Measurements from ENCODE around the gene CDYL. TPM values are rescaled to one million over a fixed set of nuclear protein-coding genes. Genes with fewer than 3 reads are reported as not detected.

The CDYL gene
- total and polyA plus RNA-seq, 8 donors = 3.4 to 15.3 (median 10.2) TPM

GRCh38 chr6:4800662-4801061, 24.5 kb downstream of the CDYL start:
- no peak for FAIRE-seq
- intact Hi-C loops (cut with DNase I) = no loop called here
- no peak for ATAC-seq
- TF ChIP-seq CTCF (IDR thresholded peaks at IDR 0.05) = no peak
- WGBS, 2 donors = 84 to 91% methylated on average over 3 of the region's 3 CpGs
- H3K9me3 ChIP-seq = no peaks in the 10 kb centered on the region
- H3K27me3 ChIP-seq = no peaks in the 10 kb centered on the region
- peaks cover 0 to 4% (median 0%) of the 10 kb centered on the region in 3 donors for H3K4me1 ChIP-seq
- no peaks in the 10 kb centered on the region for H3K36me3 ChIP-seq
- no peak overlapping the region for H3K4me3 ChIP-seq
- no peak for DNase-seq
- H3K27ac ChIP-seq = no peak overlapping the region

GRCh38 chr6:4801491-4802110, 25.4 kb downstream of the CDYL start:
- H3K9me3 ChIP-seq = no peaks in the 10 kb centered on the region
- H3K27ac ChIP-seq = no peak overlapping the region
- ATAC-seq (no peak), FAIRE-seq (no peak), DNase-seq (no peak)
- no peak for TF ChIP-seq CTCF (IDR thresholded peaks at IDR 0.05)
- no peaks in the 10 kb centered on the region for H3K27me3 ChIP-seq
- WGBS, 2 donors = 90 to 92% methylated on average over 3 of the region's 3 CpGs
- H3K4me3 ChIP-seq = no peak overlapping the region
- intact Hi-C loops (cut with DNase I) = no loop called here
- H3K36me3 ChIP-seq = no peaks in the 10 kb centered on the region
- H3K4me1 ChIP-seq = peaks cover 0 to 3% (median 0%) of the 10 kb centered on the region in 3 donors

- intact Hi-C loops (cut with DNase I) = no loop called here
- no peak for ATAC-seq
- TF ChIP-seq CTCF (IDR thresholded peaks at IDR 0.05) = no peak
- Histone ChIP-seq H3K27me3 (no peaks in the 10 kb centered on the region), H3K27ac (no peak overlapping the region), H3K4me1 (no peaks in the 10 kb centered on the region), H3K36me3 (no peaks in the 10 kb centered on the region), H3K4me3 (no peak overlapping the region), H3K9me3 (no peaks in the 10 kb centered on the region)
- DNase-seq = no peak
- no peak for FAIRE-seq
- WGBS, 2 donors = 94 to 100% methylated on average over 4 of the region's 4 CpGs
These were observed 26.2 kb downstream of the CDYL start for GRCh38 chr6:4802312-4802935.

GRCh38 chr6:4803343-4803744, 27.1 kb downstream of the CDYL start:
- Histone ChIP-seq H3K4me1 (no peaks in the 10 kb centered on the region), H3K27ac (no peak overlapping the region), H3K27me3 (no peaks in the 10 kb centered on the region), H3K9me3 (no peaks in the 10 kb centered on the region), H3K36me3 (no peaks in the 10 kb centered on the region), H3K4me3 (no peak overlapping the region)
- WGBS, 2 donors = 18% methylated on average over 5 of the region's 5 CpGs
- DNase-seq (no peak), FAIRE-seq (no peak), ATAC-seq (peak in 1 of 4 donors; percentile 38)
- intact Hi-C loops (cut with DNase I) = no loop called here
- TF ChIP-seq CTCF (IDR thresholded peaks at IDR 0.05) = no peak

GRCh38 chr6:4804095-4804494, 27.9 kb downstream of the CDYL start:
- H3K4me3 ChIP-seq = no peak overlapping the region
- FAIRE-seq = no peak
- ATAC-seq = no peak
- H3K4me1 ChIP-seq = no peaks in the 10 kb centered on the region
- no peaks in the 10 kb centered on the region for H3K9me3 ChIP-seq
- no peak for DNase-seq
- 92 to 94% methylated on average over 6 of the region's 6 CpGs for WGBS, 2 donors
- no peaks in the 10 kb centered on the region for H3K27me3 ChIP-seq
- H3K27ac ChIP-seq = no peak overlapping the region
- H3K36me3 ChIP-seq = no peaks in the 10 kb centered on the region
- intact Hi-C loops (cut with DNase I) = no loop called here
- TF ChIP-seq CTCF (IDR thresholded peaks at IDR 0.05) = no peak
